K562 (cell line): Measurements from ENCODE around the gene HOGA1. TPM values are rescaled to one million over a fixed set of nuclear protein-coding genes. Genes with fewer than 3 reads are reported as not detected.

Source experiments
- ATAC-seq: fragments of 200-7000 bp; cut with Tn5 transposase; 3 replicates; pipeline ENCODE4 v1.9.1; 2020; ENCODE audit warnings: moderate library complexity
- BruUV-seq: library from RNA; stranded (reverse); fragments of 400-500 nt; replicated peaks from 2 replicates; lab custom pipeline; 2021; lab: Mats Ljungman, UMichigan
- CTCF ChIA-PET: fragments of 300-600 bp; formaldehyde crosslinking; extraction: SDS; loops from one replicate; lab custom pipeline; 2021; ENCODE audit warnings: low intra/inter-chr PET ratio; lab: Yijun Ruan, JAX
- POLR2A ChIA-PET: fragments of 300-600, 350-650 bp; sonication (Branson Sonifier 250); formaldehyde crosslinking; extraction: SDS; loops from one replicate; lab custom pipeline; 2021; ENCODE audit warnings: antibody characterized with exemption, inconsistent platforms; lab: Yijun Ruan, JAX
- DNase-seq, 4 experiments: peaks; one replicate each; pipeline versions ENCODE4 v3.0.0 to v3.0.0-alpha.2; 2011 to 2018; ENCODE audit warnings: low spot score in 3 of 4, mixed read lengths in 3 of 4; ENCODE audit errors: extremely low read depth in 1 of 4
- FAIRE-seq: peaks from 2 replicates; lab custom pipeline; 2011; peaks lifted over from hg19 to GRCh38; lab: Jason Lieb, UNC
- H2AFZ ChIP-seq: 2 replicates; pipeline ENCODE4 v1.6.0; 2011; ENCODE audit warnings: low read depth, low read length, control low read depth, inconsistent platforms
- H3K27ac ChIP-seq: fragments of 200-600 bp; 3 replicates; pipeline ENCODE4 v1.8.0; 2011; ENCODE audit warnings: low read depth, mild to moderate bottlenecking, control low read depth, inconsistent platforms, low read length, moderate library complexity, mixed read lengths; ENCODE audit errors: extremely low read depth
- H3K27me3 ChIP-seq, 2 experiments: fragments of 300-600 bp in 1 of 2; 2 replicates in 1 of 2; 3 replicates in 1 of 2; pipeline versions ENCODE4 v1.6.0 to v1.8.0; 2011; ENCODE audit warnings: inconsistent platforms in 2 of 2, low read length in 2 of 2, mild to moderate bottlenecking in 1 of 2, mixed read lengths in 1 of 2, moderate library complexity in 1 of 2; ENCODE audit not compliant: control insufficient read depth in 2 of 2, insufficient read depth in 2 of 2
- H3K36me3 ChIP-seq: fragments of 300-600 bp; 3 replicates; pipeline ENCODE4 v1.8.0; 2011; ENCODE audit warnings: mild to moderate bottlenecking, low read length, inconsistent platforms; ENCODE audit not compliant: control insufficient read depth, insufficient read depth
- H3K4me1 ChIP-seq, 2 experiments: fragments of 200-600 bp in 1 of 2; replicated peaks in 1 of 2; 2 replicates in 1 of 2; 3 replicates in 1 of 2; pipeline versions ENCODE4 v1.5.1 to v1.8.0; 2011; ENCODE audit warnings: inconsistent platforms in 2 of 2, low read length in 2 of 2, mild to moderate bottlenecking in 1 of 2, mixed read lengths in 1 of 2, moderate library complexity in 1 of 2; ENCODE audit not compliant: control insufficient read depth in 2 of 2, insufficient read depth in 2 of 2
- H3K4me2 ChIP-seq: 2 replicates; pipeline ENCODE4 v1.6.1; 2011; ENCODE audit warnings: low read length, control low read depth, inconsistent platforms, mixed read lengths; ENCODE audit not compliant: insufficient read depth
- H3K4me3 ChIP-seq: fragments of 200-600 bp; sonication (generic), shearing (Covaris generic); 2 replicates; pipeline ENCODE4 v1.5.1; 2016; ENCODE audit warnings: control low read depth, inconsistent platforms
- H3K79me2 ChIP-seq: fragments of 200-600 bp; 3 replicates; pipeline ENCODE4 v1.8.0; 2011; ENCODE audit warnings: low read length, inconsistent platforms; ENCODE audit not compliant: control insufficient read depth, insufficient read depth
- H3K9ac ChIP-seq, 2 experiments: 2 replicates each; pipeline versions ENCODE4 v1.6.0 to v1.6.1; 2011; ENCODE audit warnings: low read depth in 2 of 2, low read length in 2 of 2, control low read depth in 1 of 2, inconsistent platforms in 1 of 2, mild to moderate bottlenecking in 1 of 2, mixed read lengths in 1 of 2; ENCODE audit not compliant: insufficient read depth in 1 of 2
- H3K9me1 ChIP-seq: one replicate; pipeline ENCODE4 v1.6.0; 2011; ENCODE audit warnings: inconsistent platforms, mild to moderate bottlenecking, low read length, moderate library complexity; ENCODE audit not compliant: control insufficient read depth, insufficient read depth
- H3K9me3 ChIP-seq: replicated peaks from 2 replicates; pipeline ENCODE4 v1.5.1; 2011; ENCODE audit warnings: low read depth, low read length, inconsistent platforms; ENCODE audit not compliant: control insufficient read depth, insufficient read depth
- H4K20me1 ChIP-seq: replicated peaks from 2 replicates; pipeline ENCODE4 v1.6.1; 2011; ENCODE audit warnings: low read length, inconsistent platforms, mixed read lengths; ENCODE audit not compliant: control insufficient read depth, insufficient read depth
- ARID4B ChIP-seq: sonication (generic); formaldehyde crosslinking; IDR thresholded peaks from 2 replicates; pipeline ENCODE4 v1.8.0; 2022; ENCODE audit warnings: mild to moderate bottlenecking, missing genetic modification reagents
- ATF1 ChIP-seq, 2 experiments: fragments of 450-650 bp in 1 of 2; IDR thresholded peaks; 2 replicates each; pipeline ENCODE4 v1.6.1; 2016; ENCODE audit warnings: missing compliant biosample characterization in 1 of 2, missing genetic modification characterization in 1 of 2
- CCAR2 ChIP-seq: fragments of 200-400 bp; formaldehyde crosslinking; IDR thresholded peaks from 2 replicates; pipeline ENCODE4 v1.6.1; 2017; ENCODE audit warnings: mild to moderate bottlenecking, low read depth, low read length
- HBP1 ChIP-seq: fragments of 450-650 bp; formaldehyde crosslinking; IDR thresholded peaks from 2 replicates; pipeline ENCODE4 v1.4.0; 2022; ENCODE audit warnings: missing genetic modification characterization
- IRF1 ChIP-seq: sonication (generic); formaldehyde crosslinking; IDR thresholded peaks from 2 replicates; pipeline ENCODE4 v1.8.0; 2022; ENCODE audit warnings: missing genetic modification reagents, mild to moderate bottlenecking, borderline replicate concordance
- MCM2 ChIP-seq: fragments of 450-650 bp; IDR thresholded peaks from 2 replicates; pipeline ENCODE4 v1.6.1; 2017; ENCODE audit warnings: low read depth, mild to moderate bottlenecking
- RB1 ChIP-seq: fragments of 450-650 bp; IDR thresholded peaks from 2 replicates; pipeline ENCODE4 v1.6.1; 2017; ENCODE audit warnings: low read depth, mild to moderate bottlenecking
- ZKSCAN8 ChIP-seq: fragments of 200-800 bp; sonication (Bioruptor generic); IDR thresholded peaks from 2 replicates; pipeline ENCODE4 v1.6.1; 2016; ENCODE audit warnings: missing genetic modification characterization, missing compliant biosample characterization
- ZNF165 ChIP-seq: fragments of 250-450 bp; sonication (Bioruptor Pico); IDR thresholded peaks from 2 replicates; pipeline ENCODE4 v1.4.0; 2020; ENCODE audit warnings: borderline replicate concordance
- WGBS: fragments of 100-300 bp; shearing (Covaris generic); methylation state at CpG from one replicate; pipeline ENCODE4 v1.1.6; 2016; ENCODE audit warnings: low coverage, mixed read lengths; ENCODE audit not compliant: insufficient coverage; ENCODE audit errors: missing lambda C conversion rate; 5-methylcytosine and 5-hydroxymethylcytosine counted together
- in situ Hi-C: fragments of 300-500 bp; cut with MboI; formaldehyde crosslinking; loops from 4 replicates; pipeline ENCODE4 v1.15.0; 2018; ENCODE audit warnings: inconsistent platforms, mixed read lengths
- intact Hi-C: fragments of 100-400 bp; cut with micrococcal nuclease; formaldehyde crosslinking; loops from 2 replicates; pipeline ENCODE4 v1.14.2; 2022
- polyA plus RNA-seq, 8 experiments: library from polyadenylated mRNA; depleted of rRNA in 4 of 8; stranded (reverse) in 5 of 8; unstranded in 3 of 8; fragments of >200 nt; fragmentation: Nextera tagmentation in 2 of 8; fragmentation: Illumina TruSeq in 1 of 8; extraction: Ambion mirVana in 2 of 8; extraction: Trizol in 1 of 8; gene quantifications; 2 replicates each; pipeline versions ENCODE4 v1.2.1 to v1.2.3, GENCODE V29; 2011 to 2014; ENCODE audit warnings: inconsistent platforms in 1 of 8, missing spikeins in 1 of 8
- total RNA-seq, 7 experiments: library from RNA; depleted of rRNA in 6 of 7; stranded (reverse); fragments of >200 nt in 6 of 7; fragmentation: Illumina TruSeq in 2 of 7; extraction: Trizol in 2 of 7; gene quantifications; 2 replicates each; pipeline versions ENCODE4 v1.2.1 to v1.2.3, GENCODE V29; 2011 to 2021; ENCODE audit warnings: low replicate concordance in 1 of 7

HOGA1 gene
- total and polyA plus RNA-seq, 9 of the 15 experiments (the other 6 are each of a cell fraction or from before 2014, with no cell fraction given), result not detected

- no peak for TF ChIP-seq ARID4B
- TF ChIP-seq ZKSCAN8 (CRISPR knock-in tag), result no peak
Measured at GRCh38 chr10:97571622-97572021, 12.6 kb upstream of the HOGA1 start (continued).

- in situ Hi-C loops, result no loop called here
- Histone ChIP-seq H3K4me3 (no peak within 1 kb of the TSS), H3K4me2 (no peak within 1 kb of the TSS), H3K36me3 (no peaks in the 10 kb centered on the region), H3K9ac (peak within 1 kb of the TSS in 1 of 2 experiments; percentile 4; a peak in 1 of 4 replicates), H3K79me2 (no peaks in the 10 kb centered on the region), H3K4me1 (peaks cover 2 to 13% of the 10 kb centered on the region in 2 experiments; a peak in 4 of 5 replicates), H3K9me3 (no peaks in the 10 kb centered on the region), H3K9me1 (no peaks in the 10 kb centered on the region), H3K27me3 (no peaks in the 10 kb centered on the region), H4K20me1 (no peaks in the 10 kb centered on the region), H2AFZ (peak within 1 kb of the TSS; percentile 72), H3K27ac (no peak within 1 kb of the TSS)
- FAIRE-seq (peak; percentile 90), ATAC-seq (peak; percentile 97), DNase-seq (peak; percentile 63 to 79 (median 70))
- BruUV-seq, result no TSS peak
- 37% methylated on average over 9 of the region's 16 CpGs for WGBS
- intact Hi-C loops, result loop anchor here (1.0 to 10.0 kb wide), 3 partner anchors 40 to 160 kb away; partner anchors contain the start of gene AVPI1
- ChIA-PET POLR2A (interaction anchor here (0.6 to 1.3 kb wide), 4 partner anchors 9 to 40 kb away, joined by 3 to 5 read pairs (median 4); no protein-coding TSS in a partner anchor), CTCF (interaction anchor here (1.6 to 3.4 kb wide), 2 partner anchors 40 to 159 kb away, joined by 8 to 23 read pairs; no protein-coding TSS in a partner anchor)
- TF ChIP-seq MCM2, result no peak
- TF ChIP-seq HBP1 (CRISPR knock-in tag), result no peak
- TF ChIP-seq ATF1 (CRISPR knock-in tag; IDR thresholded peaks at IDR 0.05), result no peak
- no peak for TF ChIP-seq ATF1 (tag; IDR thresholded peaks at IDR 0.05)
- no peak for TF ChIP-seq IRF1 (CRISPR knock-in tag)
- no peak for TF ChIP-seq ZNF165
- 0 out of 2 replicates have a peak, but pooled peaks have one; percentile 19 for TF ChIP-seq RB1
- no peak for TF ChIP-seq CCAR2
Measured at GRCh38 chr10:97572214-97572989, 11.8 kb upstream of the HOGA1 start, which contains the start of gene ANKRD2. Gene ANKRD2, plus strand, starts transcription at chr10:97572779. Its CDS starts 10 bp downstream, at chr10:97572789.
